Hematopoietic multipotent progenitor cell treated with erythropoietin and hydrocortisone succinate and interleukin-3 and kit ligand, for 8 days (in vitro differentiated cells): ENCODE results near the gene IRF8.
"Not testable (repeated sequence)": the region's sequence is repeated elsewhere in the genome, so short reads cannot be mapped to it uniquely, and the experiment has no call there.

Experiments
- DNase-seq: peaks from one replicate; pipeline ENCODE4 v3.0.0-alpha.2; 2015

IRF8 gene

DNA sequence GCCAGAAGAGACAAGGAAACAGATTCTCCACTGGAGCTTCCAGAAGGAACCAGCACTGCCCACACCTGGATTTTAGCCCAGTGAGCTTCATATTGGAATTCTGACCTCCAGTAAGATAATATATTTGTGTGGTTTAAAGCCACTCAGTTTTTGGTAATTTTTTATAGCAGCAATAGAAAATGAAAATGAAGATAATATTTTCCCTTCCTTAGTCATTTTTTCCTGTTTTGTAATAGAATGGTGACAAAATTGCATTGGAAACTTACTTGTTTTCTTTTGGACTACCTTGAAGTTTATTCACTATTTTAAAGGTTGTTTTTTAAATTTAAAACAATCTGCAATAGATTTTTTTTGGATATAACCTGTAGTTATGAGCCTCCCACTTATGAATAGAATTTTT, 29.8 kb upstream of the IRF8 start:
- DNase-seq = no peak

DNA sequence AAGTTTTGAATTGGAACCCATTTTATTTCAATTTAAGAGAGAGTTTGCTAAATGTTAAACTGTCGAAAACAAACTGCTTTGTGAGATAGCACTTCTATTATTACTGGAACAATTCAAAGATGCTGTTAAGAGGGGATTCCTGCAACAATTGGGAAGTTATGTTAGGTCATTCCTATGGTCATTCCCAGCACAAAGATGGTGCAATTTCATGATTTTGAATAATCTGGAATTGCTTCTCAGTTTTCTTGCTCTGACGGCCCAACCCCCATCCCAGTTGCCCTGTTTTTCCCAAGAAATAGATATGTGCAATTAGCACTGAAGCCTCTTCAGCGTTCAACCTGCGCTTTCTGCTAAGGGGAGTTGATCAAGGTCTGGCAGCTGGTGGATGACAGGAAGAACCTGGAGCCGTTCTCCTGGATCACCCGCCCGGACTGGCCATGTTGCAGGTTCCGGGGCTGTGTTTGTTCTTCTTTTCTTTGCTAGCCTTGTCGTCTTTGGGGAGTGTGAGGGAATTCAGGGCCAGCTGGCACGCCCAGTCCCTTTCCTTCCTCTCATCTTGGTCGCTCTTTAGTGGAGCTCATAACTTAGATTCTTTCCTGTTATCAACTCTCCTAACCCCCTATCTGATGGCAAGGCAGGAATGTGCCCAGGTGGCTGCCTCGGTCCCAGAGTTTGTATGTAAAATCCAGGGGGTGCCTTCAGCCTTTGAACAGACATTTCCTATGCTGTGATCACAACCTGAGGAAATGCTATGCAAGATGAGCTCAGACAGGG, 29.0 kb upstream of the IRF8 start:
- no peak for DNase-seq

DNA sequence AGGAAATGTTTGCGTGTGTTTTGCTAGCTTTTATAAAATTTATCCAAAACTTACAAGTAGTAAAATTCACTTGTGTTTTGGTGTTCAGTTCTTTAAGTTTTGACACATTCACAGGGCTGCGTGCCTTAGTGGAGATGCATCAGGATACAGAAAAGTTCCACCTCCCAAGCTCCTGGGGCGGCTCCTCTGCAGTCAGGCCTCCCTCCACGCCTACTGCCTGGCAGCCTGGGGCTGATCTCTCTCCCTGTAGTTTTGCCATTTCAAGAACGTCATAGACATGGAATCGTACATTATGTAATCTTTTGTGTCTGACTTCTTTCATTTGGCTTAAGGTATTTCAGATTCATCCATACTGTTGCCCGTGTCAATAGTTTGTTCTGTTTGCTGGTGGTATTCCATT, 27.2 kb upstream of the IRF8 start:
- no peak for DNase-seq

DNA sequence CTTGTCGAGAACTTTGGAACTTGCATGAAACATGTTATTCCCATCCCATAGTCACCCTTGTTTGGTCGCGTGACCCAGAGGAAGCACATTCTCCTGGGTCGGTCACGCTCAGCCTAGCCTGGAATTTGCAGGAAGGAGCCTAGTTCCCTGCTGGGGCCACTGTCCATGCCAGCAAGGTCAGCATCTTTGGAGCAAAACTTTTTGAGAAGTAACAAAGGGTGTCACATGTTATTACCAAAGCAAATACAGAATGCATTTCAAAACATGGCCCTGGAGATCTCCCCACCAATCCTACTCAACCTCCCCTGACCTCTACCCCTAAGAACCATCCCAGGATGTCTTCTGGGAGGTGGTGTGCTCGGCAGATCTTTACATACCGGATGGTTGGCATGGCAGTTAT, 26.2 kb upstream of the IRF8 start:
- no peak for DNase-seq

DNA sequence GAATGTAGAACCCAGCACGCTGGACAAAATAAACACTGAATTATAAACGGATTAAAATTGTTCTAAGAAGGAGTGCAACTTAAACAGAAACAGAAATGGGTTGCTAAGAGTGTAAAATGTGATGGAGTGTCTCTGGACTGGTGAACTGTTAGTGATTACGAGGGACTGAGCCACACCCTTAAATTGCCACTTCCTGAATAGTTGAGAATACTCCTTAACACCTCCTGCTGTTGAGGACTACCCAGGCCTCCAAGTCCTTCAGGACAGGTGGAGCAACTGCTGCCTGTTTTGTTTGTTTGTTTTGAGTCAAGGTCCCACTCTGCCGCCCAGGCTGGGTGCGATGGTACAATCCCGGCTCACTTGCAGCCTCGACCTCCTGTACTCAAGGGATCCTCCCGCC, 25.8 kb upstream of the IRF8 start:
- DNase-seq = no peak

DNA sequence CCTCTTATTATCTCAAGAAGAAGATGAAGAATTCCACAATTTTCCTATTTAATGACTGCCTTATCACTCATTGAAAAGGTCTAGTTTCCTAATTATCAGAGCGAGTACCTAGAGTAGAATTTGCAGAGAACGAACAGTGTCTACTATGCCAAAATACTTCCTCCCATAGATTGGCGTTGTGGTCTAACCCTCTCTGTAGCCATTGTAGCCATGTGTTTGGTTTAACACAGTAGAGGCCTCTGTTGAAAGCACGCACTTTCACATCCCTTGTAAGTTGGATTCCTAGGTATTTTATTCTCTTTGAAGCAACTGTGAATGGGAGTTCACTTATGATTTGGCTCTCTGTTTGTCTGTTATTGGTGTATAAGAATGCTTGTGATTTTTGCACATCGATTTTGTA, 24.9 kb upstream of the IRF8 start:
- not testable (repeated sequence) for DNase-seq

DNA sequence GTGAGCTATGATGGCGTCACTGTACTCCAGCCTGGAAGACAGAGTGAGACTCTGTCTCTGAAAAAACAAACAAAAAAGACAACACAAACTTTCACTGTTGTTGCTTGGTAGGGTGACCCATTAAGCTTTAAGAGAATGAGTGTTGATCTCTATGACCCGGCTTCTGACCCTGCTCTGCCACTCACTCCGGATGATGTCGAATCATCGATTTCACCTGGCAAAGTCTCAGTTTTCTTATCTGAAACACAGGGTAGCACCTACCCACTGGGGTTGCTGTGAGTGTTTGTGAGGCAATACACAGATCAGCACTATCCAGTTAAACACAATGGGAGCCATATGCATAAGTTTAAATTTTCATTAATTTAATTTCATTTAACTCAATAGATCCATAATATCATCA, 20.6 kb upstream of the IRF8 start:
- no peak for DNase-seq

DNA sequence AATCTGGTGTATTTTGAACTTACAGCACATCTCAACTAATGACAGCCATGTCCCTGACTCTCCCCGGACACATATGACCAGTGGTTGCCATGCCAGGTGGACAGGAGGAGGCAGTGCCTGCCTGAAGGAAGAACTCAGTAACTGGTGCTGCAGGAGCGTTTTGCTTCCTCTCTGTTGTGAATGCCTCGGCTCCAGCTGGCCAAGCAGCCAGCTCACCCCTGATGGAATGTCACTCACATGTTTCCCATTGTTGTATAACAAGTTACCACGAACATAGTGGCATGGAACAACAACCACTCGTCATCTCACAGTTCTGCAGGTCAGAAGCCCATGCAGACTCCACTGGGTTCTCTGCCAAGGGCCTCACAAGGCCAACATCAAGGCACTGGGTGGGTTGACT, 20.1 kb upstream of the IRF8 start:
- DNase-seq = no peak

DNA sequence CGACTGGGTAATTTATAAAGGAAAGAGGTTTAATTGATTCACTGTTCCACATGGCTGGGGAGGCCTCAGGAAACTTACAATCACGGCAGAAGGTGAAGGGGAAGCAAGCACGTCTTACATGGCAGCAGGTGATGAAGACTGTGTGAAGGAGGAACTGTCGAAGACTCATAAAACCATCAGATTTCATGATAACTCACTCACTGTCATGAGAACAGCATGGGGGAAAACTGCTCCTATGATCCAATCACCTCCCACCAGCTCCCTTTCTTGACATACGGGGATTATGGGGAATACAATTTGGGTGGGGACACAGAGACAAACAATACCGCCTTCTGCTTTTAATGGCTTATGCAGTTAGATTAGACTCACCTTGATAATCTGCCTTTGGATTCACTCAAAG, 19.4 kb upstream of the IRF8 start:
- DNase-seq = no peak

DNA sequence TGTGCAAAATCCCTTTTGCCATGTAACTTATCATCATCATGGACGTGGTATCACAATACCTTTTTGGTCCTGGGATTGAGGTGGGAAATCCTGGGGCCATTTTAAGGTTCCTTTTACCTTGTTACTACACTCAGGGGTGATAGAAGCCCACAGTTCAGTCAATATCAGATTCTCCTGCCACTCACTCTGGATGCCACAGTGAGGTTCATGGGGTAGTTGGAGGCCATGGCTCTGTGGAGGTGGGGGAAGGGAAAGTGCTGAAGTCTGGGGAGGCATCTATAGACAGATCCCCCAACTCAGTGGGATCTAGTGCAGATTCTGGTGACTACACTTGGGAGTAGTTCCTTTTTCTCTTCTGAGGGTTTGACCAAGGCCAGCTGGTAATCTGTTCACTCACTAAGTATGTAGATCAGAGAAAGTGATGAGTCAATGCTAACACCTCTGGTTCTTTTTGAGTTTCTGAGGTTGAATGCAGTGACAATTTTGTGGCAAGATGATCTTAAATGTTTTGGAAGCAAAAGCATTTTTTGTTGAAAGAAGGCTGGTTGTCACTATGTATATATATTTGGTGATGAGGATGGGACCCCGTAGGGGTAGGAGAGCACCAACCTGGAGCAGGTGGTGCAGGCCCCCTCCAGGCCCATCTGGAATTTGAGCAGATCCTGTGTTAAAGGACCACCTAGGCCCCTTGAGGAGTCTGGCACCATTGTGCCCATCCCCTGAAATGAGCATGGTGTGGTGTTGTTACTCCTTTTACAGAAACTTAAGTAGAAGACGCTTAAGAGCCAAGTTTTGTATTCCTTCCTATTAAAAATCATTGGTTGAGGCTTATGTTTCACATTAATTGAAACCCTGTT, 18.8 kb upstream of the IRF8 start:
- no peak for DNase-seq

DNA sequence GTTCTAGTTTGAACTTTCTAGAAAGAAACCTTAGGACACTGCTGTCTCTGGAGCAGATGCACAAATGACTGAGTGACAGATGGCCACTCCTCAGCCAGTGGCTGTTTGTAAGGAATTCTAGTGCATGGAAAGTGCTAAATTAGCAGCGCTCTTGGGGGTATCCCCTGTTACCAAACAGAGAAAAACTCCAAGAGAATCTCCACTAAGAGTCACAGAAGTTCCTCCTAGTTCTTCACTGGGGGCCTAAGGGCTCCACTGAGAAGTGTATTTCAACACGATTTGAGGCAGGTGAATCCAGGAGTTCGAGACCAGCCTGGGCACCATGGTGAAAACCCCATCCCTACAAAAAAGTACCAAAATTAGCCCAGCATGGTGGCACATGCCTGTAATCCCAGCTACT, 18.1 kb upstream of the IRF8 start:
- DNase-seq = no peak

DNA sequence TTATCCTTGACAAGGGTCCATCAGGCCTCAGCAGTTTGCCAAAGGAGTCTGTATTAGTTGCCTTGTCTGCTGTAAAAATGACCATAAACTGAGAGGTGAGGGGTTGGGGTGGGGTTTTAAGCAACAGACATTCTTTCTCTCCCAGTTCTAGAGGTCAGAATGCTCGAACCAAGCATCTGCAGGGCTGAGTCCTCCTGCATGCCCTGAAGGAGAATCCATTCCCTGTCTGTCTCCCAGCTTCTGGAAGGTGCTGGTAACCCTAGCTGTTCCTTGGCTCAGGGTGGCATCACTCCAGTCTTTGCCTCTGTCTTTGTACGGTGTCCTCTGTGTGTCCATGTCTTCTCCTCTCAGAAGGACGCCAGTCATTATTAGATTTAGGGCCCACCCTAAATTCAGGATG, 17.5 kb upstream of the IRF8 start:
- DNase-seq = no peak

DNA sequence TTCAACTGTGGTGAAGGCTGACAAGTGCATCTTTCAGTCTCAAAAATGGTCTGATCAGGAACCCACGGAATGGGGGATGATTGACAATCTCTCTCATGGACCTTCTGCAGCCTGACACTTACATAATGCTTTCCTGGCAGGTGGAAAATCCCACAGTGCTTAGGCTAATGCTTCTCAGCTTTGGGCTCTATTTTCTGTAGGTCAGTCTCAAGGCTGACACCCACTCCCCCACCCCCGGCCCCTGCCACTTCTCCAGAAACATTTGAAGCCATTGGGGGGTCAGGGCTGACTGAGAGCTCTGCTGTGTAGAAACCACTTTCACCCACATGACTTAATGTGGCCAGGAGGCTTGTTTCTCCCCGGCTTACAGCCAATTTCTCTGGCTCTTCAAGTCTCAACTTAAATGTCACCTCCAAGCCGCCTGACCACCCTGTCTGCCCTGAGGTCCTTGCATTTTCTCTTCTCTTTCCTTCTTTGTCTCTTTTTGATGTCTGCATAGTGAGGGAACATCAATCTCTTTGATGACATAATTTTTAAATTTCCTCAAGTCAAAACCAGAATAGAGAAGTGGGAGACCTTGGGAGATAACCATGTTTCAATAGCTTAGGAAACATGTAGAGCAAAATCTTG, 16.7 kb upstream of the IRF8 start:
- no peak for DNase-seq

DNA sequence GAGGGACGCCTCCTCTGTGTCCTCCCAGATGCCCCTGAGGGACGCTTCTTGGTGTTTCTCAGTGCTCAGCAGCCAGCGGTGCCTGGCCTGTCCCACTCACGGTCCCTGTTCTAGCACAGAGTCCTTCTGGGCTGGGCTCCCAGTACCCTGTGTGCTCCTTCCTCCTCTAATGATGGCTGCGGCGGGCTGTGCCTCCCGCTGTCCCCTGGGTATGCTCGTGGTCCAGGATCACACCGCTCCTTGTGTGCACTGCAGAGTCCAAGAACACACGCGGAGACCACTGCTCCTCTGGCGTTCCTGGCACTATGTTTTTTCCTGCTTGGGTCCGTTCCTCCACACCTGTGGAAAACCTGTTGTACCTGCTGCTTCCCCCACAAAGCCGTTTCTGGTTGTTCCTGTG, 15.1 kb upstream of the IRF8 start:
- DNase-seq = no peak

DNA sequence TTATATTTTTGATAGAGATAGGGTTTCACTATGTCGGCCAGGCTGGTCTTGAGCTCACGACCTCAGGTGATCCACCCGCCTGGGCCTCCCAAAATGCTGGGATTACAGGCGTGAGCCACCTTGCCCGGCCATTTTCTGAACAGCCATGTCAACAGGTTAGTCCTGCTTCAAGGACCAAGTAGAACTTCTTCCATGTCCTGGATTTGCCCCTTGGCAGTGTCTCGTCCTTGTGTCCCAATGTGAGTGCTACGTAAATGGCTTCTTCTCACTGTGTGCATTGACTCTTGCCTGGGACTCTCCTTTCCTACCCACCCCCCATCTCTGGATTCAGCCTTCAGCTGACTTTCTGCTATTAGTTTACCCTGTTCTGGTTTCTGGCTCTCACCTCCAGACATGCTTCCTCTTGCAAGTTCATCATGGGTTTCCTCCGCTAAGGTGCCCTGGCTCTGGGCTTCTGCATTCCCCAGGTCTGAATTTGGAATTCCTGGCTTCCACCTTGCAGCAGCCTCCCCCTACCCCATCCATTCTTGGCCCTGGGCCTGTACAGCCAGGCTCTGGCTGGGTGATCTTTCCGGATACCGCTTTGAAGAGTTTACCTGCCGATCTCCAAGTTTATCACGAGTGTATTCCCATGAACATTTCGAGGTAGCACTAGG, 14.0 kb upstream of the IRF8 start:
- DNase-seq = no peak

DNA sequence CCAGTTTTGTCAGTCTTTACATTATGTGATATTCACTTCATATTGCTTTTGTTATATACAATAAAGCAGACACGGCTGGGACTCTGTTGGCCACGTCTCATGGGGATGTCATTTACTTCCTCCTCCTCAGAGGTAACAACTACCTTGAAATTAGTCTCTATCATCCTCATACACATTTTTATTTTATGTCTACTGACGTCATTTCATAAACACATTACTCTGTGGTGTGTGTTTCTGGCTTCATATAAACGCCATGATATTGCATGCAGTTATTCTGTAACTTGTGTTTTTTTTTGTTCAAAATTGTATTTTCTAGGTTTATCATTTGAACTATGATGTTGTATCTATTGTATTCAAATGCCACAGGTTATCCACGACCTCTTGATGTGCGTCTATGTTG, 13.4 kb upstream of the IRF8 start:
- no peak for DNase-seq

DNA sequence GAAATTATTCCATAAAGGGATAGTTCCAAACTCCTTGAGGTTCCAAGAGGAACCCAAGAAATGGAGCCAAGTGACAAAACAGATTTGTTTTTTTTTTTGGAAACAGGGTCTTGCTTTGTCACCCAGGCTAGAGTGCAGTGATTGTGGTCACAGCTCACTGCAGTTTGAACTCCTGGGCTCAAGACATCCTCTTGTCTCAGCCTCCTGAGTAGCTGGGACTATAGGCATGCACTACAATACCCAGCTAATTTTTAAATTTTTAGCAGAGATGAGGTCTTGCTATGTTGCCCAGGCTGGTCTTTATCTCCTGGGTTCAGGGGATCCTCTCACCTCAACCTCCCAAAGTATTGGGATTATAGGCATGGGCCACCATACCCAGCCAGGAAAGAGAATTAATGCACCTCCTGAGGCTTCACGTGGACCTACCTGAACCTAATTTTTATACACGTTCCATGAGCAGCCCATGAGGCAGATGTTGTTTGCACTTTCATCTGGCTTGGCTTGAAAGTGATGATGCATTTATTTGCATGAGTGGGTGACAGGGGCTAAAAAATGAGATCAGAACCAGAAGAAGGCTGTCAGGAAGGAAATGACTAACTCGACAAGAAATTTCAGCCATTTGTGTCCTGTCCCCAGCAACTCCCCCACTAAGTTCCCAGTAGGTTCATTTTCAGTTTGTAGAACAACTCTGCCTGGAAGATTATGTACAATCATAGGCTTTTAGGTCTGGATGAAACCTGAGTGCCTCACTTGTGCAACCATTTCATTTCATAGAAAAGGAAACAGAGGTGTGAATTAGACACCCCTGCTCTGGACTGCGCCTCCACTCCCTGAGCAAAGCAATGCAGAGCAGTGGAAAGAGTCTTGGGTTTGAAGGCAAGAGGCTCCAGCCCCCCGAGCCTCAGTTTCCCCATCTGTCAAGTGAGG, 10.3 kb upstream of the IRF8 start:
- no peak for DNase-seq

DNA sequence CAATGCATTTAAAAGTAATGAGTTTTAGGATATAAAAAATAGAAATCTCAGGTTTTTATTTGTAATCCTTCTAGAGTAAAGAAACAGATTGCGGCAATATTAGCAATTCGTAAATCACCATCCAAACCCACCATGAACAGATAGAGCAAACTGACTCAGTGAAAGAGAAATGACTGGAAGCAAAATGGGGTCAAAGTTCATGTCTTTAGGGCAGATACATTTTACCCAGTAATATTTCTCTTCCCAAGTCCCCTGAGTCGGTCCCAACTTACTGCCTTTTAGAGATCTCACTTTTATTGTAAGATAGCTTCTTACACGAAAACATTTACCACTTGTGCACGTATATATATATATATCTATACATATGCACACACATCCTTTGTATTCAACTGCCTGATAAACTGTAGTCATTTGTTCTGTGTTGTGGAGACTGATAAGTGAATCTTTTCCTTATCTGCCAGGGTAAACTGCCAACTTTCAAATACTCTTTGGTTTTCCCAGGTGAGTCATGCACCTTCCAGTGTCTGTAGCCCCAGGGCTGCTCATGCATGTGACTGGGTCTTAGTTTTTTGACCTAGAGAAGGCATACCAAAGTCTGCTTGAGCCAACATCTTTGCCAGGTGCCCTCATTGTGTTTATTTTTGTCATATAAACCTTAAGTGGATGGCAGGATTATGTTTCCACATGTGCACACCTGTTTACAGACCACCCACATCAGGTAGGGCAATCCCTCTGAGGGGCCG, 7.8 kb upstream of the IRF8 start:
- DNase-seq = peak; percentile 10

DNA sequence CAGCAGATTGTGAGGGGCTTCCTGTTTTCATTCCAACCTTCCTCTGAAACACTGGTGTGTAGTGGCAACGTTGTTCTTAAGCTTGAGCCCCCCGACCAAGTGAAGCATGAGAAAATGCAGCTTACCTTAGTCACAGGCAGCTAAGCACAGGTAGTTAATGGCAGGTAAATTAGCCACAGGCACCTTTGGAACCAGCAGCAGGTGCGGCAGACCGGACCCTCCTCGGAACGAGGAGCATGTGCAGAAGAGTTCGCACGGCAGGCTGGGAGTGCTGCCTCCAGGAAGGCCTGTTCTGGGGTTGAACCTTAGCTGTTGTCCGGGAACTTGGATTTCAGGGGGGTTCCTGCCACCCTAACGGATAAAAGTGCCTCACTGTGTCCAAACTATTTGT, 7.2 kb upstream of the IRF8 start:
- DNase-seq = no peak

DNA sequence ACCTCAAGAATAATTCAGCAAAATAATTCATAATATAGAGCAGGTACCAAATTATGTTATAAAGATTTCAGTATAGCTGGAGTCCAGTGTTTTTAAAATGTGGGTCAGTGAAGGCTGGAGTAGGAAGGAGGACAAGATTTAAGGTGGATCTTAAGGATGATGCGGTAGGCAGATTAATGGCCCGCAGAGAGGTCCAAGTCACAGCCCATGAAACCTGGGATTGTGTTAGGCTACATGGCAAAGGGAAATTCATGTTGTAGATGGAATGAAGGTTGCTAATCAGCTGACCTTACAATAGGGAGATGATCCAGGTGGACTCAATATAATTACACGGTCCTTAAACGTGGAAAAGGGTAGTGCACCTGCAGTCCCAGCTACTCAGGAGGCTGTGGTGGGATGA, 6.2 kb upstream of the IRF8 start:
- DNase-seq = no peak

DNA sequence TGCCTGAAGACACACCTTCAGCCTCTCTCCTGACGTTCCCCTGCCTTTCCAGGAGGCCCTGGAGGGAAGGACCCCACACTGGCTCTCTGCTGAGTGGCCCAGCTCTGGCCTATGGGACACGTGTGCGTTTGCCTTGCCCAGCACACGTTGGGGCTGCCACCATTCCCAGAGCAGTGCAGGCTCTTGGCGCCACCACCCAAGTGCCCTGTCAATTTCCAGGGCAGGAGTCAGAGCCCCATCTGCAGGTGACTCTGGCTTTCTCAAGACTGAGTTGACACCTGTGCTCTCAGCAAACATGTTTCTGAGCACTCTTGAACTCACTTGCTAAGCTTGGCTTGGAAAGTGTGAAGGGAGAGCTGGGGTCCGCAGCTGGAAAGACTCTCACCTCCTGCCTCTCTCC, 4.7 kb upstream of the IRF8 start:
- no peak for DNase-seq

DNA sequence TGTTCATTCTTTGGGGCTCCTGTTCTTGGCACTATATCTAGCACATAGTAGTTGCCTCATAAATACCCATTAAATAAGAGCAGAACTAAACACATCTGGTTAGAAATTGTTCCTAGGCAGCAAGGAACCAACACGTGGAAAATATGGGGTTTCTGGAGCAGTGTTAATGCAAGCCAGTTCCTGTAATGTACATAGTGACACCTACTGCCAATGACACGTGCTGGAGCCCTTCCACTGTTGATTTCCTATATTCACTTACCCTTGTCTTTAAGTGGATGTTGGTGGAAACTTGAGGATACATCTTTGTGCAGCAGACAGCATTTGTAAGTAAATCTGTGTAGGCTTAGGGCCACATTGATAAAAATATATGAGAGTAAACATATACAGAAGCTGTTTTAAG, 1.6 kb upstream of the IRF8 start:
- DNase-seq = no peak
